Hematopoietic multipotent progenitor cell treated with erythropoietin and hydrocortisone succinate and interleukin-3 and kit ligand, for 15 days (in vitro differentiated cells): ENCODE measurements around the gene CCK.

Source experiments
- DNase-seq: peaks from one replicate; pipeline ENCODE4 v3.0.0-alpha.2; 2015; ENCODE audit warnings: low spot score

Gene CCK

DNA sequence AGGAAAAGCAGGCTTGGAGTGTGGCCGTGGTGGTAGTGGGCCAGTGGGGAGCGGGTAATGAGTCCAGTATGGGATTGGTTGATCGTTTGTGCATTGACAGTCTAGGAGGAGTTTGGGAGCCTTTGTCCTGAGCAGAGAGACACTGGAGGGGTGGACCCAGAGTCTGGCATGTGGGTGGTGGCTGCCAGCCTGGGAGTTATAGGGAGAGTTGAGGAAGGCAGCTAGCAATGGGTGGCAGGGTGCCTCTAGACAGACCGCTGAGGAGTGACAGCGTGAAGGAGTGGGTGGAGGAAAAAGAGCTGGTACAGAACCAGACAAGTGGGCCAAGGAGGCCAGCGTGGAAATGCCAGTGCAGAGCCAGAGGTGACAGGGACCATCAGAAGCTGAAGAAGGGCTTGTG is 1.9 kb upstream of the CCK start:
- DNase-seq, result no peak

DNA sequence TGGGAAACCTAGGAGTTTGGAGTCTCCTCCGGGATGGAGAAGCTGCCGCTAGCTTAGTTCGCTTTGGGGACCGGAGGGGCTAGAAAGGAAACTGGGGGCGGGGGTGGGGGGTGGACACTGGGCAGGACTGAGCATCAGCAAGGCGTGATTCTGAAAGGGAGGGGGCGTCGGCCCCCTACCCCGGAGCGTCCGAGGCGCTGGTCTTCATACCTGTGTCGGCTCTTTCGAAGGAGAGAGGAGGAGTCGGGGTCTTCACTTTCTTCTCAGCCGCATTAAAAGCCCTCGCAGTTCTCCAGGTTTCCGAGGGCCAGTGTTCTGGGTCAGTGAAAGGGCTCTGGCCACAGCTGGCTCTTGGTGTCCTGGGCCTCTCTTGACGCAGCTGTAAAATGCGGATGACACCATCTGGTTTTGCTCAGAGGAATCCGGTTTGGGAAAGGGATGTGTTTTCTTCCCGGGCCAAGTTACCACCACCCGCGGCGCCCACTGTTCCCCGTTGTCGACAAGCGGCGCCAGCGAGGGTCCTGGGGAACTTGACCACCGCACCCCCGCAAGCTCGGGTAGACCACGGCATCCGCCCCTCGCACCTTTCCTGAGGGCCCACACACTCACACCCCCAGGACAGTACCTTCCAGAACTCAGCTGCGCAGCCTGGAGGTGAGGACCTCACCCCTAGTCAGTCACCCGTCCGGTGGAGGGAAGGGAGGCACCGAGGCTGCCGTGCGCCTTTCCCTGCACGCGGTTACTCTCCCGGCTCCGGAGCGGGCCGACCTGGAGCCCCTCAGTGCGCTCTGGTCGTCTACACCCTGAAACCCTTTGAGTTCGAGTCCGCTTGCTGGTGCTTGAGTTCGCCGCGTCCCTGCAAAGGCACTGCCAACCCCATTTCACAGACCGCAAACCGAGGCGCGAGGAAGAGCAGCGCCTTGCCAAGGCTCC is 660 bp downstream of the CCK start:
- no peak for DNase-seq

DNA sequence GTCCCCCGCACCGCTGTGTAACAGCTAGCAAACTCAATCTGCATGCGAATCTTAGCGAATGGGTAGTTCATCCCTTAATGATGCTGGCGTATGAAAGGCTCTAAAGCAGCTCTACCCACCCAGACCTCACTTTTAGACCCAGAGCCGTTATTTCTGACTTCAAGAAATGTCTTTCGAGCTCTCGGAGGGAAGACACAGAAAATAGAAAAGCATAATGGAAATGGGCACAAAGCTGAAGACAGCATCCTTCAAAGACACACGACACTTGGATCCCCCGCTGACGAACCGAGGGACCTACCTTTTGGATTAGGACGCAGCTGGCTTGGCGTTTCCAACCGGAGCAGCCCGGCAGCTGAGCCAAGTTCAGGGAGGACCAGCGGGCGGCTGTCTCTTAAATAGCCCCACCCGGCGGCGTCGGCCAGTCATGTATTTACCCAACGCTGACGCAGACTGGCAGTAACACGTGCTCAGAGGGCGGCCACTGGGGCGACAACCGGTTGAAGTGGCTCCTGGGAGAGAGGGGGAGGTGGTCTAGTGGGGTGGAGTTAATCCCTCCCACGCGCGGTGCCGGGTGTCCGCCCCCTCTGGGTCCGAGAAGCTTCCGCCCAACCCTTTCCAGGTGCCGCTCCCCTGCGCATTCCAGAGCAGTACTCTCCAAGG is 1.5 kb downstream of the CCK start:
- no peak for DNase-seq

DNA sequence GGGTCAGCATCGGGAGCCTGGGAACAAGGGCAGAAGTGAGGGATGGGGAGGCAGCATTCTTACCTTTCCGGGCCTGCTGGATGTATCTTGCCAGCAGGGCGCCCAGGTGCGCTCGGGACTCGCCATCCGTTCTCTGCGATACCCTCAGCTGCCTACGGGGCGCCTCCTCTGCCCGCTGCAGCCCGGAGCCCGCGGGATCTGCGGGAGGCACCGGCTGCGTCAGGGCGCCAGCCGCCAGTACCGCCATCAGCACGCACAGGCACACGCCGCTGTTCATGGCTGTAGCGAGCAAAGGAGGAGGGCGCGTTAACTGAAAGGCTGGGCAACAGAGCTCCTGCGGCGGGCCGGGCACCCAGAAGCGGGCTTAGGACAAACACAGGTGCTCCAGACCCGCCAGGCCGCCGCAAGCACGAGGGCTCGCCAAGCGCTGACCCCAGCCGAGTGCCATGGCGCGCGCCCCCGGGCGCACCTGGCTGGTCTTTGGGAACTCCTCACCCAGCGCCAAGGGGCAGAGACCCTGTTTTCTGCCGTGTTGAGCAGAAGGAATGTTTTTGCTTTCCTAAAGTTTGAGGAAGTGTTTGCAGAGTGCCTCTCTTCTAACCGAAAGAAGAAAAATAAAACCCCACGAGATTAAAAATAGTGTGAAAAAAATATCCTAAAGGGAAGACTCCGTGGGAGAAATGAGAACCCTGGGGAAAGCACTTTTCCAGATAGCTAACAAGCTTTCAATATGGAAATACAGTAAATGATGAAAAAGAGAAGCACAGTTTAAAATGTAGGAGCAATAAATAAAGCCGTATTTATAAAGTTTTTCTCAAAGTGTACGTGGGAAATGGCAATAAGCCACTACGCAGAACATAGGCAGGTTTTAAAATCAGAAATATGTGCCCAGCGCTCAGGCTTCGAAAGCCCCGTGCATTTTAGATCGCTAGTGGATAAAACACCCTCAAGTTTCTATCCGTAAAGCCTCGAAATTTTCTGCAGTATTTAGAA is 2.3 kb downstream of the CCK start:
- DNase-seq, result no peak

DNA sequence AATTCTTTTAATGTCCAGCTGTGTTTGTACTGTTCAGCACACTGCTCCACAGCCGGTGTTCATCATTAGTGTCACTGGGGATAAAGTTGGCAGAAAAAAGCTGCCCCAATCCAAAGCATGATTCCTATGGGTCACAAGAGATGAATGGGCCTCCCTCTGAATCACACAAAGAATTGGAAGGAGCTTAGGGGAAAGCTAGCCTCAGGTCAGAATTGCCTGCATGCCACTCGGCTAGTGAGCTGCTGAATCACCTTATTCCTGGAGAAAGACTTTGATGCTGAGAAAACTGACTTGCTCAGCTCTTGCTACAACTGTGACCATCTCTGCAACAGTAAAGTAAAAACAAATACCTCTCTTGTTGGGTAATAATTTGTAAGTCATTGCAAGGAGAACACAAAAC is 3.5 kb downstream of the CCK start:
- DNase-seq, result no peak

DNA sequence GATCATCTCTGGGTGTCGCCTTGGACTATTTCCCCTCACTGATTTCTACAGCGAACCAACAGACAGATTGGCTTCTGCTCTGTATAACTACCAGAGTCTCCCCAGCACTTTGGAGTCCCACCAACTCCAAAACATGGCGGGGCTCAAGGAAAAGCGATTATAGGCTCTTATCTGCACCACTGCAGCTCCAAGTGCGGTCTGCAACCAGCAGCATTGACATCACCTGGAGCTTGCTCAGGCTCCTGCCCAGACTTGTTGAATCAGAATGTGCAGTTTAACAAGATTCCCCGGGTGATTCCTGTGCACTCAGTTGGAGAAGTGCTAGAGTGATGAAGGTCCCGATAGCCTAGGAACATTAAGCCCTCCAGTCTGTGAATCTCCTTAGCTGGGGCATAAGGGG is 9.0 kb downstream of the CCK start:
- no peak for DNase-seq

DNA sequence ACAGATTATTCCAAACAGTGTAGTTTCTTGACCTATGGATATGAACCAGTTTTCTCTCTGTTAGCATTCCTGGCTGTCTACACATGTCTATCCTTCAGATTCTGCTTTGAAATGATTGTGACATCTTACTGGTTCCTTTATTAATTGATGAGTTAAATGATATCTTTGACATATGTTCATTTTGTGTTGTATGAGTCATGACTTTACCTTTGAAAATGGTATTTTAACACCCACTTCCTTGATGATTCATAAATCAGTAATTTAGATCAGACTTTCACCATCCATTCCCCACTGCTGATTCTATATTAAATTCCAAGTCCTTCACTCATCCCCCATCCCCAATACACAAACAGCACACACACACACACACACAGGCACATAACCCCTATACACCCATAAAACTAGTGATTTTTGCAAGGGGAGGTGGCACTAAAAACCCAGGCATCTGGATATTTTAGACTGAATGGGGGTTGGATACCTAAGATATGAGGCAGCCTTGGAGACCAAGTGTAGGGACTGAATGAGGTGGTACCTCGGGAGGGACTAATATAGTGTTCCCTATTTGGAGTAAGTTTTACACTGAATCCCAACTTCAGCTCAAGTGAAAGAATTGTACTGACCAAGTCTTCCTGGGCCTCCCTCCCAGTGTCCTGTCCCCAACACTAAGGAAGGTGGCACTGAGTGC is 9.7 kb downstream of the CCK start:
- DNase-seq, result no peak

DNA sequence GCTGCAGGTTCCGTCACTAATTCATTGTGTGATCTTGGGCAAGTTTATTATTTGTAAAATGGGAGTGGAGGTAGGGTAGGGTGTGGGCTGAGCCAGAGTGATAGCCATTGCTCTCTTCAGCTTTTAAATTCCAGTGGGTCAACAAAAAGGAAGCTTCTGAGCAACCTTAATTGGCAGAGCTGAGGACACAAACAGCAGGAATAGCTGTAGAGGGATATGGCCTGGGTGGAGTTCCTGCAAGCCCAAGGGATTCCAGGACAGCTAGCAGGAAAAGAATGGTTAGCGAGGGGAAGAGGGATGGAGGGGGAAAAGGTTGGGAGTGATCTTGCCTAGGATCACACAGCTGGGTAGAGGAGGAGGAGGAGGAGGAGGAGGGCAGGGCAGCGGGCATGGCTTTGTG is 11.4 kb downstream of the CCK start:
- no peak for DNase-seq

DNA sequence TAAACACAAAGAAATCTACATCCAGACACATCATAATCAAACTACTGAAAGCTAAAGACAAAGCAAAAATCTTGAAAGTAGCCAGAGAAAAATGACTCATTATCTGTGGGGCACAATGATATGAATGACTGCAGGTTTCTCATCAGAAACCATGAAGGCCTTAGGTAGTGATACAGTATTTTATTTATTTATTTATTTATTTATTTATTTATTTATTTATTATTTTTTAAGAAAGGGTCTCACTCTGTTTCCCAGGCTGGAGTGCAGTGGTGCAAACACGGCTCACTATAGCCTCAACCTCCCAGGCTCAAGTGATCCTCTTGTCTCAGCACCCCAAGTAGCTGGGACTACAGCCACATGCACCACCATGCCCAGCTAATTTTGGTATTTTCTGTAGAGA is 15.2 kb downstream of the CCK start:
- no peak for DNase-seq

DNA sequence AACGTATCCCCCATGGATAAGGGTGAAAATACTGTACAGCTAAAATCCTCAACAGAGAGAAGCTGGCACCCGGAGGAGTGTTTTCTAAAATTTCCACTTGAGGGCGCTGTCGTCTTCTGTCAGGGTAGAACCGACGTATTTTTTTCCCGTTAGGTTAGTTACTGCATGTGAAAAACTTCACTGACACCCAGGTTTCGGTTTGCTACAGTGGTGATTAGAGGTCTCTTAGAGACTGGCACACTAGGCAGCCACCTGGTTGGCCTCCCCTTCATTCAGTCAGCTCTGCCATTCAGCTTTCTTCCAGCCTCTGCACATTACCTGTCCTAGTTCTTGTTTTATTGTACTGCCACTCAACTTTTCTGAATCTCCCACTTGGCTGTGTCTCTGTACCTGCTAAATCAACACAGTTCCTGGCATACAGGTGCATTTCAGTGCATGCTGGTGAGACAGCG is 18.4 kb downstream of the CCK start:
- DNase-seq, result peak; percentile 33

DNA sequence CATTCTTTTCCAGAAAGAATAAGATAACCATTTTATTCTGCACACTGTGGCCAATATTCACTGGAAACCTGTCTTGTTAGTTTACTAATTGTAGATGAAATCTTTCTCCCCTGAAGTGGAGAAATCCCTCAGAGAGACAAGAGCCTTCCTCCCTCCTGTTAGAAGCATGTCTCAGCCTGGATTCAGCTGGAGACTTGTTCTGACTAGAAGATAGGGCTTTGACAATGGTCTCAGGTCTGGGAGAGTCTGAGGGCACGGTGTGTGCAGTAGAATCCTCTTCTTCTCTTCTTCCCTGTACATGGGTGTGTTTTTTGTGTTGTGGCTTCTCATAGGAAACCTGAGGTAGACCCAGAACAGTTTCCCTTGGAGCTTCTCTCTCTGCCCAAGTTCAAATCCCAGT is 19.9 kb downstream of the CCK start:
- DNase-seq, result no peak

DNA sequence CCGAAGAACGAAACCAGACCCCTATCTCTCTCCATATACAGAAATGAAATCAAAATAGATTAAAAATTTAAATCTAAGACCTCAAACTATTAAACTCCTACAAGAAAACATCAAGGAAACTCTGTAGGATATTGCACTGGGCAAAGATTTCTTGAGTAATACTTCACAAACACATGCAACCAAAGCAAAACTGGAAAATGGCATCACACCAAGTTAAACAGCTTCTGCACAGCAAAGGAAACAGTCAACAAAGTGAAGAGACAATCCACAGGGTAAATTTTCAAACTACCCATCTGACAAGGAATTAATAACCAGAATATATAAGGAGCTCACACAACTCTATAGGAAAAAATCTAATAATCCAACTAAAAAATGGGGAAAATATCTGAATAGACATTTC is 29.4 kb downstream of the CCK start:
- no peak for DNase-seq

DNA sequence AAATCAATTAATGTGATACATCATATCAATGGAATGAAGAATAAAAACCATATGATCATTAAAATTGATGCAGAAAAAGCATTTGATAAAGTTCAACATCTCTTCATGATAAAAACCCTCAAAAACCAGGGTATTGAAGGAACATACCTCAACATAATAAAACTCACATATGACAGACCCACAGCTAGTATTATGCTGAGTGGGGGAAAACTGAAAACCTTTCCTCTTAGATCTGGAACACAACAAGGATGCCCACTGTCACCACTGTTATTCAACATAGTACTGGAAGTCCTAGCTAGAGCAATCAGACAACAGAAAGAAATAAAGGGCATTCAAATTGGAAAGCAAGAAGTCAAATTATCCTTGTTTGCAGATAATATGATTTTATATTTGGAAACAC is 30.5 kb downstream of the CCK start:
- DNase-seq, result no peak

DNA sequence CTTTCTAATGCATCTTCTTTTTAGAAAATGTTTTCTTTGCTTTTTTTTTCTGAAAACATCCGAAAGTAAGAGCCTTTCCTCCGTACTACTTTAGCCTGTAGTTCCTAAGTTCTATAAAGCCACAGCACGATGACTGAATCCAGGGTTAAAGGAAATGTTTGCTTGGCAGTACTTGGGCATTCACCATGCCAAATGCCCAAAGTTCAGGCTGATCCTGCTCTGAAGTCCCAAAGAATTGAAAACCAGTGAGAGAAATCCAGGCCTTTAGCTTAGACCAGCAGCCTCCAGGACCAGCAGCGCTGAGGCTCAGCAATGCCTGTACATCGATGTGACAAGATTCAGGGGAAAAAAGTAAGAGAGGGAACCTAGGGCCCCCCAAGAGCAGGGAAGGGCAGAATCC is 35.1 kb downstream of the CCK start:
- DNase-seq, result no peak

DNA sequence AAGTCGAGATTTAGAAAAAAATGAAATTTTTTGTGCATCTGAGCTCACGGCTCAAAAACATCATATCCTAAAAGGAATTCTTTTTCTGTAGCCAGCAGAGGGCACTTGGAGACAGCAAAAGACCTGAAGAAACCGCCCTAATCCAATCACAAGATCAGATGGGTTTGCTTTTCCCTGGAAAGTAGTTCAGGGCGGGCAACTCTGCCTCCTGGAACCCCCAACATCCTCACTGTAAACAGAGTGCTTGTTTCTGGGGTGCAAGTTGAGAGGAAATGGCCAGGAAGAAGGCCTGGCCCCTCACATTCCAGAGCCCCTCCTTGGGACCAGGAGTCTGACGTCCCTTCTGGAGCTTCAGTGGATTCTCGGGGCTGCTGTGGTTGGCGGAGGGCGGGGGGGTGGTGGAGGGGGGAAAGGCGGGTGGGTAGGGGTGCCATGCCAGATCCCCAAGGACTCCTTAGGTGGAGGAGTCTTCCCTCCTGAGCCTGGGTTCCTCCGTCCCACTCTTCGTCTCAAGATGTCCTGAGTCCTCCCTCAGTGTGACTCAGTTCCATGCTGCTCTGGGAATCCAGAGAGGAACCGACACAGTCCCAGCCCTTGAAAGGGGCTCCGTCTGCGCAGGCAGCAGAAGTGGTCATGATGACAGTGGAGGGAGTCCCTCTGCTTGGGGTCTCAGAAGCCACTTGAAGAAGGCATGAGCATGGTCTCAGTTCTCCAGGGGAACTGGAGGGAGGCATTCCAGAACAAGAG is 35.9 kb downstream of the CCK start:
- DNase-seq, result no peak

DNA sequence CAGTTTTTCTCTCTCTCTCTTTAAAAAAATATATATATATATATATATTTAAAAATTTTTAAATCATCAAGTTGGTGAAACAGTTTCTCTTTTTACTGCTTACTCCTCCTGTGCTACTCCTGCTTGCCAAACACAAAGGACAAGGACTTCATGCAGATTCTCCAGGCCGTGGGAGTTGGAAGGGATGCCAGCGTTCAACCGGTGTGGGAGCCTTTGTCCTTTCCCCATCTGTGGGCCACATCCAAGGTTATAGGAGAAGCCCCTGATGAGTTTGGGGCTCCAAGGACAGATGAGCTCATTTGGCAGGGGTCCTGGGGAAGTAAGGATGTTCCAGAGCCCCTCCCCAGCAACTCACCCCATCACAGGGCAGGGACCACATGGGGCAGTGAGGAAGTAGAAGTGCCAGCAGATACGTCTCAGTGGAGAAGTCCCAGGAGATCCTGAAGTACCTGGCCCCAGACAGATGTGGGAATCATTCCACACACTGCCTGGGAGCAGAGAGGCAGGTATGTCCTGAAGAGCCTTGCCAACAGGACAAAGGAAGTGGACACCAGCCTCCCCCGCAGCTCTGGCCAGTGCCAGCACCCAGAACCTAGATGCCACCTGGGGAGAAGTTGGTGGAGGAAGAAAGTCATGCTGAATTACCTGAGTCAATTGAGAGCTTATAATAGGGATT is 36.6 kb downstream of the CCK start:
- DNase-seq, result no peak

DNA sequence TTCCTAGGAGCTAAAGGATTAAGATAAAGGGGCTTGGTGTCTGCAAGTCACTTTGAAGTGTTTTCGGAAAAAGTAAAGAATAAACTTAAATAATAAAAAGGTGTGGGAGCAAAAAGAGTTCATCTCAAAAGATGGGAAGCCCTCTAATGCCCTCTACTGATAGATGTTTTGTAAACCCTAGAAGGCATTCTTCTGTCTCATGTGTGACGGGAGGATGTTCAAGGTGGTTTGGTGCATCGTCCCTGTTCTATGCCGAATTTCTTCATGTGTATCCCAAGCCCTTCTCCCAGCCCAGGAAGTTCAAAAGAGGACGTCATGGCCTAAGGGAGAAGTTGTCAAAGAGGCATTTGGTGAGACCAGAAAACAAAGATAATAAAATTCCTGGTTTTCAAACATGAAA is 37.2 kb downstream of the CCK start:
- no peak for DNase-seq

DNA sequence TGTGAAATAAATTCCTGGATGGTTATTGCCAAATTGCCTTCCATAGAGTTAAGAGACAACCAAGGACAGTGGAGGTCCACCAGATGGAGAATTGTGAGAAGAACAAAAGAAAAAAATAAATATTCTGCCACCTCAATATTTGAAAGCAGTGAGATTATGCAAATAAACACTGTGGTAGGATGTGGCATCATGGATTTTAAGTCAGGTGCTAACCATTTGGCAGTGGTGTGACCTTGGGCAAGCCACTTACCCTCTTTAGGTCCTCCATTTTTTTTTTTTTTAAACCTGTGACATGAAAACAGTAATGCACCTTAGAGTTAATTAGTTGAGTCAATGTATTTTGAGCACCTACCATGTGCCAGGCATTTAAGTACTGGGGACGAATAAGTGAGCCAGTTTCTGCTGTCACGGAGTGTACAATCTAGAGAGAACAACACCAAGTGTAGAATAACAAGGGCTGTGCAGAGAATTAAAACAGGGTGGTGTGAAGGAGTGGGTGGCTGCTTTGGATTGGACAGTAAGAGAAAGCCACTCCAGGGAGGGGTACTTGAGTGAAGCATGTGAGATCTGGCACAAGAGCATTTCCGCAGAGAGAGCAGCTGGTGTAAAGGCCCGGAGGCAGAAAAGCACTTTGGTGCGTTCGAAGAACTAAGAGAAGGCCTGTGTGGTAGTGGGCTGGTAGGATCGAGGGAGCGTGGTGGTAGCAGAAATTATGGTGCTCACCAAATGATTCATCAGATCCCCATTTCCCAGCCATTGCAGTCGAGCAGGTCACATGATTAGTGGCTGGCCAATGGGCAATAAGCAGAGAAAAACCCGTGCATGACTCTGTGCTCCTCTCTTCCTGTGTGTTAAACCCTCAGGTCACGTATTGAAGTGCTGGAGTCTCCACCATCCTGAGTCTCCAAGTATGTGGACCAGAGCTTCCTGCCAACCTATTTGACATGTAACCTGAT is 39.2 kb downstream of the CCK start:
- no peak for DNase-seq
